ENCODE data around the gene CPNE2.

Gene CPNE2

GRCh38 chr16:57165483-57165882, 73.1 kb downstream of the CPNE2 start:
- TF ChIP-seq, protein P1, sequence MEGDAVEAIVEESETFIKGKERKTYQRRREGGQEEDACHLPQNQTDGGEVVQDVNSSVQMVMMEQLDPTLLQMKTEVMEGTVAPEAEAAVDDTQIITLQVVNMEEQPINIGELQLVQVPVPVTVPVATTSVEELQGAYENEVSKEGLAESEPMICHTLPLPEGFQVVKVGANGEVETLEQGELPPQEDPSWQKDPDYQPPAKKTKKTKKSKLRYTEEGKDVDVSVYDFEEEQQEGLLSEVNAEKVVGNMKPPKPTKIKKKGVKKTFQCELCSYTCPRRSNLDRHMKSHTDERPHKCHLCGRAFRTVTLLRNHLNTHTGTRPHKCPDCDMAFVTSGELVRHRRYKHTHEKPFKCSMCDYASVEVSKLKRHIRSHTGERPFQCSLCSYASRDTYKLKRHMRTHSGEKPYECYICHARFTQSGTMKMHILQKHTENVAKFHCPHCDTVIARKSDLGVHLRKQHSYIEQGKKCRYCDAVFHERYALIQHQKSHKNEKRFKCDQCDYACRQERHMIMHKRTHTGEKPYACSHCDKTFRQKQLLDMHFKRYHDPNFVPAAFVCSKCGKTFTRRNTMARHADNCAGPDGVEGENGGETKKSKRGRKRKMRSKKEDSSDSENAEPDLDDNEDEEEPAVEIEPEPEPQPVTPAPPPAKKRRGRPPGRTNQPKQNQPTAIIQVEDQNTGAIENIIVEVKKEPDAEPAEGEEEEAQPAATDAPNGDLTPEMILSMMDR (IDR thresholded peaks at IDR 0.05; ENCODE audit: low read depth, low read length), result no peak
- Histone ChIP-seq H3K9me3 (ENCODE audit: severe bottlenecking) (no peaks in the 10 kb centered on the region), H3K4me3 (ENCODE audit: low read depth, low read length) (no peak overlapping the region), H3K27me3 (ENCODE audit: insufficient read depth, low read depth, severe bottlenecking) (no peaks in the 10 kb centered on the region), H3K36me3 (peaks cover 49% of the 10 kb centered on the region), H3K27ac (no peak overlapping the region)
- DNase-seq, result no peak

GRCh38 chr16:57165938-57166337, 73.6 kb downstream of the CPNE2 start:
- DNase-seq, result no peak
- Histone ChIP-seq H3K27ac (no peak overlapping the region), H3K4me3 (ENCODE audit: low read depth, low read length) (no peak overlapping the region), H3K36me3 (peaks cover 48% of the 10 kb centered on the region), H3K27me3 (ENCODE audit: insufficient read depth, low read depth, severe bottlenecking) (no peaks in the 10 kb centered on the region), H3K9me3 (ENCODE audit: severe bottlenecking) (no peaks in the 10 kb centered on the region)
- TF ChIP-seq, protein P1 (IDR thresholded peaks at IDR 0.05; ENCODE audit: low read depth, low read length), result no peak

GRCh38 chr16:57166451-57166850, 74.1 kb downstream of the CPNE2 start:
- H3K9me3 ChIP-seq (ENCODE audit: severe bottlenecking), result no peaks in the 10 kb centered on the region
- peaks cover 49% of the 10 kb centered on the region for H3K36me3 ChIP-seq

GRCh38 chr16:57166951-57167350, 74.6 kb downstream of the CPNE2 start:
- Histone ChIP-seq H3K36me3 (peaks cover 51% of the 10 kb centered on the region), H3K27ac (no peak overlapping the region), H3K9me3 (ENCODE audit: severe bottlenecking) (no peaks in the 10 kb centered on the region), H3K27me3 (ENCODE audit: insufficient read depth, low read depth, severe bottlenecking) (no peaks in the 10 kb centered on the region), H3K4me3 (ENCODE audit: low read depth, low read length) (no peak overlapping the region)
- TF ChIP-seq, protein P1 (IDR thresholded peaks at IDR 0.05; ENCODE audit: low read depth, low read length), result no peak
- DNase-seq, result no peak

More at GRCh38 chr16:57166451-57166850, 74.1 kb downstream of the CPNE2 start:
- H3K27me3 ChIP-seq (ENCODE audit: insufficient read depth, low read depth, severe bottlenecking), result no peaks in the 10 kb centered on the region
- TF ChIP-seq, protein P1 (IDR thresholded peaks at IDR 0.05; ENCODE audit: low read depth, low read length), result no peak
- no peak overlapping the region for H3K4me3 ChIP-seq (ENCODE audit: low read depth, low read length)
- no peak overlapping the region for H3K27ac ChIP-seq
- DNase-seq, result no peak

GRCh38 chr16:57167538-57167937, 75.2 kb downstream of the CPNE2 start:
- TF ChIP-seq, protein P1 (IDR thresholded peaks at IDR 0.05; ENCODE audit: low read depth, low read length), result no peak
- H3K9me3 ChIP-seq (ENCODE audit: severe bottlenecking), result no peaks in the 10 kb centered on the region
- no peaks in the 10 kb centered on the region for H3K27me3 ChIP-seq (ENCODE audit: insufficient read depth, low read depth, severe bottlenecking)
- no peak for DNase-seq
- H3K4me3 ChIP-seq (ENCODE audit: low read depth, low read length), result no peak overlapping the region
- no peak overlapping the region for H3K27ac ChIP-seq
- peaks cover 48% of the 10 kb centered on the region for H3K36me3 ChIP-seq

GRCh38 chr16:57167953-57168352, 75.6 kb downstream of the CPNE2 start:
- H3K4me3 ChIP-seq (ENCODE audit: low read depth, low read length), result no peak overlapping the region
- no peaks in the 10 kb centered on the region for H3K9me3 ChIP-seq (ENCODE audit: severe bottlenecking)
- DNase-seq, result no peak
- TF ChIP-seq, protein P1 (IDR thresholded peaks at IDR 0.05; ENCODE audit: low read depth, low read length), result peak; percentile 42
- H3K27ac ChIP-seq, result no peak overlapping the region
- H3K36me3 ChIP-seq, result peaks cover 46% of the 10 kb centered on the region
- no peaks in the 10 kb centered on the region for H3K27me3 ChIP-seq (ENCODE audit: insufficient read depth, low read depth, severe bottlenecking)
